ENCODE data around the gene REG4.

The REG4 gene

GRCh38 chr1:119774746-119775490, 36.3 kb downstream of the REG4 start:
- in situ Hi-C loops (cut with HindIII; ENCODE audit: low sequenced_read_pairs): no loop called here
- no peak for DNase-seq (ENCODE audit: low read depth)
- H3K4me3 ChIP-seq (ENCODE audit: low read depth, low read length): no peak overlapping the region
- TF ChIP-seq, protein P1, sequence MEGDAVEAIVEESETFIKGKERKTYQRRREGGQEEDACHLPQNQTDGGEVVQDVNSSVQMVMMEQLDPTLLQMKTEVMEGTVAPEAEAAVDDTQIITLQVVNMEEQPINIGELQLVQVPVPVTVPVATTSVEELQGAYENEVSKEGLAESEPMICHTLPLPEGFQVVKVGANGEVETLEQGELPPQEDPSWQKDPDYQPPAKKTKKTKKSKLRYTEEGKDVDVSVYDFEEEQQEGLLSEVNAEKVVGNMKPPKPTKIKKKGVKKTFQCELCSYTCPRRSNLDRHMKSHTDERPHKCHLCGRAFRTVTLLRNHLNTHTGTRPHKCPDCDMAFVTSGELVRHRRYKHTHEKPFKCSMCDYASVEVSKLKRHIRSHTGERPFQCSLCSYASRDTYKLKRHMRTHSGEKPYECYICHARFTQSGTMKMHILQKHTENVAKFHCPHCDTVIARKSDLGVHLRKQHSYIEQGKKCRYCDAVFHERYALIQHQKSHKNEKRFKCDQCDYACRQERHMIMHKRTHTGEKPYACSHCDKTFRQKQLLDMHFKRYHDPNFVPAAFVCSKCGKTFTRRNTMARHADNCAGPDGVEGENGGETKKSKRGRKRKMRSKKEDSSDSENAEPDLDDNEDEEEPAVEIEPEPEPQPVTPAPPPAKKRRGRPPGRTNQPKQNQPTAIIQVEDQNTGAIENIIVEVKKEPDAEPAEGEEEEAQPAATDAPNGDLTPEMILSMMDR (IDR thresholded peaks at IDR 0.05; ENCODE audit: low read depth, low read length, missing control alignments): no peak

GRCh38 chr1:119773711-119774241, 37.5 kb downstream of the REG4 start:
- no peak for DNase-seq (ENCODE audit: low read depth)
- TF ChIP-seq, protein P1 (IDR thresholded peaks at IDR 0.05; ENCODE audit: low read depth, low read length, missing control alignments): no peak
- in situ Hi-C loops (cut with HindIII; ENCODE audit: low sequenced_read_pairs): no loop called here
- no peak overlapping the region for H3K4me3 ChIP-seq (ENCODE audit: low read depth, low read length)

GRCh38 chr1:119772298-119772697, 39.0 kb downstream of the REG4 start:
- TF ChIP-seq, protein P1 (IDR thresholded peaks at IDR 0.05; ENCODE audit: low read depth, low read length, missing control alignments): no peak
- DNase-seq (ENCODE audit: low read depth): no peak
- in situ Hi-C loops (cut with HindIII; ENCODE audit: low sequenced_read_pairs): no loop called here
- H3K4me3 ChIP-seq (ENCODE audit: low read depth, low read length): no peak overlapping the region

GRCh38 chr1:119771770-119772169, 39.5 kb downstream of the REG4 start:
- DNase-seq (ENCODE audit: low read depth): no peak
- in situ Hi-C loops (cut with HindIII; ENCODE audit: low sequenced_read_pairs): no loop called here
- TF ChIP-seq, protein P1 (IDR thresholded peaks at IDR 0.05; ENCODE audit: low read depth, low read length, missing control alignments): no peak
- H3K4me3 ChIP-seq (ENCODE audit: low read depth, low read length): no peak overlapping the region

- no peak for DNase-seq (ENCODE audit: low read depth)
- TF ChIP-seq, protein P1 (IDR thresholded peaks at IDR 0.05; ENCODE audit: low read depth, low read length, missing control alignments): no peak
- in situ Hi-C loops (cut with HindIII; ENCODE audit: low sequenced_read_pairs): no loop called here
- no peak overlapping the region for H3K4me3 ChIP-seq (ENCODE audit: low read depth, low read length)
Measured at GRCh38 chr1:119771016-119771415, 40.2 kb downstream of the REG4 start.

DNA sequence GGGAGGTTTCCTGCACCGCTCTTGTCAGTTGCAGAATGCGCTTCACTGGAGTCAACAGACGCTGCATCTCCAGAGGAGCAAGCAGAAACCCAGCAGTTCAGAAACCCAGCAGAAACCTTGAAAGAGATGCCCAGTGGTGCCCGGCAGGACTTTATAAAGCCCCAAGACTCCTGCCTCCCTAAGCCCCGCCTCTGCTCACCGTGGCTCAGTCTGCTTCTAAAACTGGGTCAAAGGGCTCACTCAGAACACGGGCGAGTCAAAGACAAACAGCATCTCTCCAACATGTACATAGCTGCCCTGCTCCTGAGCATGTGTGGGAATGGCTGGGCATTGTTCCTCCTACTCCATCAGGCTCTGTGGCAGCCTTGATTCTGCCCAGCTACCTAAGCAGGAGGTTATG, 42.5 kb downstream of the REG4 start, which contains the start of gene HMGCS2:
Gene HMGCS2 (minus strand): TSS at position 128 of the 400 bp plus-strand sequence. CDS start 61 bp downstream, at position 67.
- TF ChIP-seq, protein P1 (IDR thresholded peaks at IDR 0.05; ENCODE audit: low read depth, low read length, missing control alignments): no peak
- H3K4me3 ChIP-seq (ENCODE audit: low read depth, low read length): no peak within 1 kb of the TSS
- in situ Hi-C loops (cut with HindIII; ENCODE audit: low sequenced_read_pairs): no loop called here
- DNase-seq (ENCODE audit: low read depth): no peak
